ENCODE measurements around the gene ZMYND15. TPM values are rescaled to one million over a fixed set of nuclear protein-coding genes. Genes with fewer than 3 reads are reported as not detected.

The ZMYND15 gene
- total and polyA plus RNA-seq, 3 donors from 2014 or later, result 23.7 to 78.7 (median 25.2) TPM

DNA sequence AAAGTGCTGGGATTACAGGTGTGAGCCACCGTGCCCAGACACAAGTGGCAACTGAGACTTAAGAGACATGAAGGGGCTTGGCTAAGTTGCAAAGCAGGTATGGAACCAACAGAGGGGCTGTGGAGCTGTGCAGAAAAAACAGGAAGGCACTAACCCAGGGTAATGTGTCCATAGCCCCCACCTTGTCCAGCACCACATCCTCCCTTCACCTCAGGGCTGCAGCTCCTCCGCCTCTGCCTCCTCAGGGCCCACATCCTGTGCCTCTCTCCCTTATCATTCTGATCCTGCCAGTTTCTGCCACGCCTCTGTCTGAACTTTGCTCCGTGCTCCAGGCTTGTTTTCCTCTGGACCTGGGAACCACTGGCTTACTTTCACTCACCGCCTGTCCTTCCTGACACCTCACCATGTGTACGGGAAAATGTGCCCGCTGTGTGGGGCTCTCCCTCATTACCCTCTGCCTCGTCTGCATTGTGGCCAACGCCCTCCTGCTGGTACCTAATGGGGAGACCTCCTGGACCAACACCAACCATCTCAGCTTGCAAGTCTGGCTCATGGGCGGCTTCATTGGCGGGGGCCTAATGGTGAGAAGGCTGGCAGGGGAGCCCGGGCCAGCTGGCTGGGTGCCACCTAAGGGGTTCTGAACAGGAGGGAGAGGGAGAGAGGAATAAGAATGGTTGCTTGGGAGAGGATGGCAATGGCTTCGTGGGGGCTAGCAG lies 32.0 kb downstream of the ZMYND15 start, which contains the start of gene TM4SF5:
TSS of gene TM4SF5 (plus strand) at position 368 of the 716 bp plus-strand sequence. CDS start at position 405, 37 bp downstream.
- Histone ChIP-seq H3K4me1 (no peaks in the 10 kb centered on the region), H3K36me3 (ENCODE audit: low read depth, missing control alignments) (no peaks in the 10 kb centered on the region), H3K9me3 (no peaks in the 10 kb centered on the region), H3K27ac (no peak within 1 kb of the TSS), H3K4me3 (no peak within 1 kb of the TSS), H3K27me3 (no peaks in the 10 kb centered on the region)
- TF ChIP-seq POLR2A (IDR thresholded peaks at IDR 0.05), result no peak
- TF ChIP-seq, protein P1, sequence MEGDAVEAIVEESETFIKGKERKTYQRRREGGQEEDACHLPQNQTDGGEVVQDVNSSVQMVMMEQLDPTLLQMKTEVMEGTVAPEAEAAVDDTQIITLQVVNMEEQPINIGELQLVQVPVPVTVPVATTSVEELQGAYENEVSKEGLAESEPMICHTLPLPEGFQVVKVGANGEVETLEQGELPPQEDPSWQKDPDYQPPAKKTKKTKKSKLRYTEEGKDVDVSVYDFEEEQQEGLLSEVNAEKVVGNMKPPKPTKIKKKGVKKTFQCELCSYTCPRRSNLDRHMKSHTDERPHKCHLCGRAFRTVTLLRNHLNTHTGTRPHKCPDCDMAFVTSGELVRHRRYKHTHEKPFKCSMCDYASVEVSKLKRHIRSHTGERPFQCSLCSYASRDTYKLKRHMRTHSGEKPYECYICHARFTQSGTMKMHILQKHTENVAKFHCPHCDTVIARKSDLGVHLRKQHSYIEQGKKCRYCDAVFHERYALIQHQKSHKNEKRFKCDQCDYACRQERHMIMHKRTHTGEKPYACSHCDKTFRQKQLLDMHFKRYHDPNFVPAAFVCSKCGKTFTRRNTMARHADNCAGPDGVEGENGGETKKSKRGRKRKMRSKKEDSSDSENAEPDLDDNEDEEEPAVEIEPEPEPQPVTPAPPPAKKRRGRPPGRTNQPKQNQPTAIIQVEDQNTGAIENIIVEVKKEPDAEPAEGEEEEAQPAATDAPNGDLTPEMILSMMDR (IDR thresholded peaks at IDR 0.05), result no peak
- intact Hi-C loops (cut with DNase I; ENCODE audit: low total_unique reads), result no loop called here
- WGBS, 2 donors, result 76 to 78% methylated on average over 13 of the region's 13 CpGs
- no peak for DNase-seq

DNA sequence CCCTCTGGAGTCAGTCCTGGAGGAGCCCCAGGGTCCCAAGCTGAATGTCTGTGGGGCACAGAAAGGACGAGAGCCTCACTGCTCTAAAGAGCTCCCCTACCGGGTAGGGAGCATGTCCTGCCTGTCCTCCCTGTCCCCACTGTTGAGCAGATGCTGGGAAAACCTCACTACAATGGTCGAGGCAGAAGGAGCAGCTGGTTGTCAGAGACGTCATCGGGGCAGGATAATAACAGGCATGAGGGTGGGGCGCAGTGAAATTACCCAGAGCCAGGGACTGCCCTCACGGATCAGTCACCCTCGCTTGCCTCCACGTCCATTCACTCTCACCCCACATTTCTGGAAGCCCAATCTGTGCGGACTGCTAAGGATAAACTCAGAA lies 32.6 kb downstream of the ZMYND15 start:
- DNase-seq, result no peak
- no peak overlapping the region for H3K27ac ChIP-seq
- intact Hi-C loops (cut with DNase I; ENCODE audit: low total_unique reads), result no loop called here
- H3K27me3 ChIP-seq, result no peaks in the 10 kb centered on the region
- H3K36me3 ChIP-seq (ENCODE audit: low read depth, missing control alignments), result no peaks in the 10 kb centered on the region
- no peaks in the 10 kb centered on the region for H3K9me3 ChIP-seq
- 67 to 75% methylated on average over 8 to 10 of the region's 10 CpGs for WGBS, 2 donors
- H3K4me1 ChIP-seq, result no peaks in the 10 kb centered on the region
- TF ChIP-seq, protein P1 (IDR thresholded peaks at IDR 0.05), result no peak
- no peak for TF ChIP-seq POLR2A (IDR thresholded peaks at IDR 0.05)
- no peak overlapping the region for H3K4me3 ChIP-seq

DNA sequence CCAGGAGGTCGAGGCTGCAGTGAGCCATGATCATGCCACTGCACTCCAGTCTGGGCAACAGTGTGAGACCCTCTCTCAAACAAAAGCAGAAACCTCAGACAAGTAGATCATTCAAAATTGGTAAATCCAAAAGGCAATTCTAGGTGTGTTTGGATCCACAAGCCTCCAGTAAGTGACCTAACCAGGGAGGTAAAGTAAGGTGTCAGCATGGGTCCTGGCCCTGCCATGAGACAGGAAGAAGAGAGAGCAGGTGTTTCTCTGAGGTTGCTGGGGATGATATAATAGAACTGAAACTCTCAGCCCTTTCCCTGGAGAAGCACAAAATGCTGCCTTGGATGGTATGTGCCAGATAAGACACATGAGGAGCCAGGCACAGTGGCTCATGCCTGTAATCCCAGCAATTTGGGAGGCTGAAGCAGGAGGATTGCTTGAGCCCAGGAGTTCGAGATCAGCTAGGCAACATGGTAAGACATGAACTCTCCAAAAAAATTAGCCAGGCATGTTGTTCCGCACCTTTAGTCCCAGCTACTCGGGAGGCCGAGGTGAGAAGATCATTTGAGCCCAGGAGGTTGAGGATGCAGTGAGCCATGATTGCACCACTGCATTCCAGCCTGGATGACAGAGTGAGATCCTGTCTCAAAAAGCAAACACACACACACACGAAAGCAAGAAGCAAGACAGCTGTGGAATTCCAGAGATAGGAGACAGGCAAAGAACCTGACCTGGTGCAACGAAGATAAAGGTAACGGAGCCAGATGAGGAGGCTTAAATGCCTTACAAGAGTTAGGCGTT lies 38.5 kb downstream of the ZMYND15 start:
- Histone ChIP-seq H3K9me3 (no peaks in the 10 kb centered on the region), H3K27ac (no peak overlapping the region), H3K4me3 (no peak overlapping the region), H3K27me3 (no peaks in the 10 kb centered on the region), H3K36me3 (ENCODE audit: low read depth, missing control alignments) (no peaks in the 10 kb centered on the region), H3K4me1 (no peaks in the 10 kb centered on the region)
- no peak for TF ChIP-seq POLR2A (IDR thresholded peaks at IDR 0.05)
- TF ChIP-seq, protein P1 (IDR thresholded peaks at IDR 0.05), result no peak
- WGBS, 2 donors, result 78 to 79% methylated on average over 9 of the region's 9 CpGs
- intact Hi-C loops (cut with DNase I; ENCODE audit: low total_unique reads), result no loop called here
- no peak for DNase-seq

DNA sequence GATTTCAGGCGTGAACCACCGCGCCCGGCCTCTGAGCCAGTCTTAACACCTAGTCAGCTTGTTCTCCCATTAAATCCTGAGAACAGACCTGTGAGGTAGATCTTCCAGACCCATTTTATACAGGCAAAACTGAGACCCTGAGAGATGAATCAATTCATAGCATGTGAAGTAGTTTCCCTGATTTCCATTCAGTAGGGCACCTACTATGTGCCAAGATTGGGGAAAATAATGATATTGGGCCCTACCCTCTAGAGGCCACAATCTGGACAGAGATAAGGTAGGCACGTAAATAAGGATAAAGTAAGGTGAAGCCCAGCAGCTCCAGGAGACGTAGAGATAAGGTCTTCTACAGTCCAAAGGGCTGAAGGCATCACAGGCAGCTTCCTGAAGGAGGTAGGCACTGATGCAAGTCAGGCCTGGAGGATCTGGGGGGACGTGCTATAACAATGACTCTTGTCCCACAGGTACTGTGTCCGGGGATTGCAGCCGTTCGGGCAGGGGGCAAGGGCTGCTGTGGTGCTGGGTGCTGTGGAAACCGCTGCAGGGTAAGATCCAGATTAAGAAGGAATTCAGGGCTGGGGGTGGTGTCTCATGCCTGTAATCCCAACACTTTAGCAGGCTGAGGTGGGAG lies 40.8 kb downstream of the ZMYND15 start:
- Histone ChIP-seq H3K4me3 (no peak overlapping the region), H3K27ac (no peak overlapping the region), H3K36me3 (ENCODE audit: low read depth, missing control alignments) (no peaks in the 10 kb centered on the region), H3K4me1 (no peaks in the 10 kb centered on the region), H3K9me3 (no peaks in the 10 kb centered on the region), H3K27me3 (no peaks in the 10 kb centered on the region)
- intact Hi-C loops (cut with DNase I; ENCODE audit: low total_unique reads), result no loop called here
- 78 to 83% methylated on average over 11 of the region's 11 CpGs for WGBS, 2 donors
- DNase-seq, result no peak
- TF ChIP-seq, protein P1 (IDR thresholded peaks at IDR 0.05), result no peak
- TF ChIP-seq POLR2A (IDR thresholded peaks at IDR 0.05), result no peak
